GM18858 (cell line): ENCODE results near the gene SLC6A16.
"Not testable (repeated sequence)": the region's sequence is repeated elsewhere in the genome, so short reads cannot be mapped to it uniquely, and the experiment has no call there.

Experiments
- ATAC-seq: cut with Tn5 transposase; IDR thresholded peaks from one replicate; pipeline ENCODE4 v1.9.1; 2021; ENCODE audit not compliant: unreplicated experiment

SLC6A16 gene

DNA sequence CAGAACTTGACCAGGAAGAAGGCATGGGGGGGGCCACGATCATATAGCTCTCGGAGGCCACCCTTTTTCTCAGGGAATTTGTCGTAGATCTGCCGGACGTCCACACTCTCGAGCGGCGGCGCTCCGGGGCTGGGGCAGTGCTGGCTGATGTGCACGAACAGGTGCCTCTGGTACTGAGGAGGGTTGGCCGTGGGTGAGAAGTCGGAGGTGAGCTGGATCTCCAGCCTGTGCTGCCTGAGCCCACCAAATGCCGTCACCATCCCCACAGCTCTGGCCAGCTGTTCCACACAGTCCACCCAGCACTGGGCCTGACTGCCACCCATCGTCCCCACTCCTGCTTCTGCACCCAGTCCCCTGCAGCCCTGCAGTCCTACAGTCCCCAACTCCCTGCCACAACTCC lies 22.2 kb upstream of the SLC6A16 start:
- ATAC-seq = no peak

DNA sequence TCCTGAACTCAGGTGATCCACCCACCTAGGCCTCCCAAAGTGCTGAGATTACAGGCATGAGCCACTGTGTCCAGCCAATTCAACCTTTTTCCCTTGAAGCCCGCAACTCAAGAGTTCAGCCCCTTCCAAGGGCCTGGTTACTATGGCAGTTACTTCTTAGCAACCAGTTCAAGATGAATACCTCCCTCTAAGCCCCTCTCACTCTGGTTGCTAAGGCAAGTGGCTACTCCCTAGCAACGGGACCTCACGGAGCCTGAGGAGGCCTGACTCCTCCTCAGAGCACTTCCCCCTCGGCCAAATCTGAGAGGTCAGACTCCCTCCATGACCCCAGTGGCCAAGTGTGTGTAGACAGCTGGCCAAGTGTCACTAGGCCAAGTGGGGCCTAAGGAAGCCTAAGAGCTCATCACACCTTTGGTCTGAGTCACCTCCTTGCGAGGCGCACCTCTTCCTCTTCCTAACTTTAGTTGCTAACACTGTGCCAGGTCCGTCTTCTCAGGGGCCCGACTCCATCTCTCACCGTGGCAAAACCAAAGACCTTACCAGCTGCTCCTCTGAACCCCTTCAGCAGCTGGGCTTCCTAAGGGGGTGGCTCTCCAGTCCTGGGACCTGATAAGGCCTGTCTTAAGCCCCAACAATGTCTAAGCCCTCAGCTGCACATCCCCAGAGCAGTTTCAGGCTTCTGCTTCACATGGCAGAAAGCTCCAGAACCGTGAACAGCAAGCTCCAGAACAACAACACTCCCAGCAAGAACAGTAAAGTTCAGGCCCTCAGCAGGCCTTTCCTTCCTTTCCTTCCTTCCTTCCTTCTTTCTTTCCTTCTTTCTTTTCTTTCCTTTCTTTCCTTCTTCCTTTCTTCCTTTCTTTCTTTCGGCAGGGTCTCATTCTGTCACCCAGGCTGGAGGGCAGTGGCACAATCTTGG lies 19.8 kb upstream of the SLC6A16 start:
- ATAC-seq = no peak

- ATAC-seq = no peak
Measured at GRCh38 chr19:49343123-49343522, 18.1 kb upstream of the SLC6A16 start.

DNA sequence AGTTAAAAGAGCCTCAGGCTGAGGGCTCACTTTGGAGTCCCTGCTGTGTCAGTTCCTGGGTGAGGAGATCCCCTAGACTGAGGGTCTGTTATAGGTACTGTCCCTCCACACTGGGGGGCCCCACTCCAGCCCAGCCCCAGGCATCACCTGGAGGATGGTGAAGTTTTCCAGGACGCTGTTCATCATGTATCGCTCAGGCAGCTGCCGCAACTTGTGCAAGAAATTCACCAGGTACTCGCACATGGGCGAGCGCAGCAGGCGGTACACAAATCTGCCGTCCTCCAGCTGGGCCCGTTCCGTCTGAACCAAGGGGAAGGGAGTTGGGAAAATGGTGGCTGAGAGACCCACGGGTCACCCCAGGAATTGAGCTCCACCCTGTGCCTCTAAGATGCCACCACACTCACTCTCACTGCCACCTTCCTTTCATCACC lies 17.3 kb upstream of the SLC6A16 start:
- ATAC-seq = no peak

GRCh38 chr19:49340865-49341718 lies 16.1 kb upstream of the SLC6A16 start:
- ATAC-seq = no peak

DNA sequence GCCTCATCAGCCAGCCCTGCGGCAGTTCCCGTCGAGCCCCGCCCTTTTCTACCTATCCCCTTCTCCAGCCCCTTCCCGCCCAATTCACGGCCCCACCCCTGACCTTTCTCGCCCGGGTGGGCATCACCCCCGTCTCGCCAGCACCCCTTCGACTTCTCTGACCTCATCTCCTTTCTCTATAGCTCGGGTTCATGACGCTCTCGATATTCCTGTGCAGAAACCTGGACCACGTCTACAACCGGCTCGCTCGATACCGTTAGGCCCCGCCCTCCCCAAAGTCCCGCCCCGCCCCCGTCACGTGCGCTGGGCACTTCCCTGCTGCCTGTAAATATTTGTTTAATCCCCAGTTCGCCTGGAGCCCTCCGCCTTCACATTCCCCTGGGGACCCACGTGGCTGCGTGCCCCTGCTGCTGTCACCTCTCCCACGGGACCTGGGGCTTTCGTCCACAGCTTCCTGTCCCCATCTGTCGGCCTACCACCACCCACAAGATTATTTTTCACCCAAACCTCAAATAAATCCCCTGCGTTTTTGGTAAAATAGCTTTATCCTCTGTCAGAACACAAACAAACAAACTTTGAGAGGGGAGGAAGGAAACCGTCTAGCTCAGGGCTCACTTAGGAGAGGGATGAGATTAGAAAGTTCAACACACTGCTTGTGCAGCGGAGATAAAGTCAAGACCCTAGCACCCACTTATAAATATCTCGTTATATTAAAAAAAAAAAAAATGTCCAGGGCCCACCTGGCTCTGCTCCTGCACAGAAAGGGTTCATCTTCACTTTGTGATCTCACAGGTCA lies 15.3 kb upstream of the SLC6A16 start:
- ATAC-seq = no peak

- no peak for ATAC-seq
Measured at GRCh38 chr19:49339301-49340068, 14.5 kb upstream of the SLC6A16 start.

- no peak for ATAC-seq
Measured at GRCh38 chr19:49338691-49339300, 13.8 kb upstream of the SLC6A16 start.

- ATAC-seq = no peak
Measured at GRCh38 chr19:49338023-49338677, 13.2 kb upstream of the SLC6A16 start.

DNA sequence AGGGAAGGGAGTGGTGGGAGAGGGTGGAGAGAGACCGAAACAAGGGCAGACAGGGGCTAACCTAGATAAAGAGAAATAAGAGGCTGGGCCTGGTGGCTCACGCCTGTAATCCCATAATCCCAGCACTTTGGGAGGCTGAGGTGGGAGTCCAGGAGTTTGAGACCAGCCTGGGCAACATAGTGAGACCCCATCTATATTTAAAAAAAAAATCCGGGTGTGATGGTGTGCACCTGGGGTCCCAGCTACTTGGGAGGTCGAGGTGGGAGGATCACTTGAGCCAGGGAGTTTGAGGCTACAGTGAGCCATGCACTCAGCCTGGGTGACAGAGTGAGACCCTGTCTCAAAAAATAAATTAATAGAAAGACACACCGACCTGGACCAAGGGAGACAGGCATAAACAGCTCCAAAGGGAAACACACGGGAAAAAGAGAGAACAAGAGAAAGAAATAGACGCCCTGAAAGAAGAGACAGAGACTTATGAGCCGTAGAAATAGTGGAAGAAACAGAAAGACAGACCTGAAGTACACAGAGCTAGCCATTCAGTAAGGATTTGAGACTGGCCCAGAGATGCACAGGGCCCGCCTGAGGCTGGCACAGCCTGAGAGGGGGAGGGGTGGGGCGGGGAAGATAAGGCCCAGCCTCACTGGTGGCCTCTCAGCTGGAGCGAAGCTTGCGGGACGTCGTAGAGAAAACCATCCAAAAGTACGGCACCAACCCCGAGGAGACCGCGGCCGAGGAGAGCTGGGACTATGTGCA lies 12.5 kb upstream of the SLC6A16 start:
- no peak for ATAC-seq

- no peak for ATAC-seq
Measured at GRCh38 chr19:49336482-49337266, 11.7 kb upstream of the SLC6A16 start.

GRCh38 chr19:49335784-49336481 lies 10.9 kb upstream of the SLC6A16 start:
- ATAC-seq = no peak

GRCh38 chr19:49335071-49335783 lies 10.2 kb upstream of the SLC6A16 start, which contains the start of gene CD37:
CD37 (plus strand) TSS chr19:49335406; CDS start chr19:49335541, 135 bp downstream.
- no peak for ATAC-seq

DNA sequence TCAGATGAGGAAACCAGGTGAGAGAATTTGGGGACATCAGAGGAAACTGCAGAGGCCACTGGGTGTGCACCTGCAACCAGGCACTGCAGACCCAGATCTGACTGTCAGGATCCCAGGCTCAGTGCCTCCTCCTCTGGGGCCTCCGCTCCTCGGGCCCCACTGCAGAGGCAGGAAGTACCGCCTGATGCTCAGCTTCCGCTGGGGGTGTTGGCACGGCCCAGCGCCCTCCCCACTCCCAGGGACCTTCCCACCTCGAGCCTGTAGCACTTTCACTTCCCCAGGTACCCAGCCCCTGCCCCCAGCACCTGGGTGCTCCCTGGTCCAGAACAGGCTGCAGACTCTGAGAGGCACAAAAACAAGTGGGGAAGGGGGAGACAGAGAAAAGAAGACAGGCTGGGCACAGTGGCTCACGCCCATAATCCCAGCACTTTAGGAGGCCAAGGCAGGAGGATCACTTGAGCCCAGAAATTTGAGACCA lies 8.9 kb upstream of the SLC6A16 start:
- ATAC-seq = no peak

- no peak for ATAC-seq
Measured at GRCh38 chr19:49333418-49333805, 8.4 kb upstream of the SLC6A16 start.

- not testable (repeated sequence) for ATAC-seq
Measured at GRCh38 chr19:49332691-49333417, 7.9 kb upstream of the SLC6A16 start.
